ENCODE results near the gene SLC9A4. TPM values are rescaled to one million over a fixed set of nuclear protein-coding genes. Genes with fewer than 3 reads are reported as not detected.

SLC9A4 gene, protein sequence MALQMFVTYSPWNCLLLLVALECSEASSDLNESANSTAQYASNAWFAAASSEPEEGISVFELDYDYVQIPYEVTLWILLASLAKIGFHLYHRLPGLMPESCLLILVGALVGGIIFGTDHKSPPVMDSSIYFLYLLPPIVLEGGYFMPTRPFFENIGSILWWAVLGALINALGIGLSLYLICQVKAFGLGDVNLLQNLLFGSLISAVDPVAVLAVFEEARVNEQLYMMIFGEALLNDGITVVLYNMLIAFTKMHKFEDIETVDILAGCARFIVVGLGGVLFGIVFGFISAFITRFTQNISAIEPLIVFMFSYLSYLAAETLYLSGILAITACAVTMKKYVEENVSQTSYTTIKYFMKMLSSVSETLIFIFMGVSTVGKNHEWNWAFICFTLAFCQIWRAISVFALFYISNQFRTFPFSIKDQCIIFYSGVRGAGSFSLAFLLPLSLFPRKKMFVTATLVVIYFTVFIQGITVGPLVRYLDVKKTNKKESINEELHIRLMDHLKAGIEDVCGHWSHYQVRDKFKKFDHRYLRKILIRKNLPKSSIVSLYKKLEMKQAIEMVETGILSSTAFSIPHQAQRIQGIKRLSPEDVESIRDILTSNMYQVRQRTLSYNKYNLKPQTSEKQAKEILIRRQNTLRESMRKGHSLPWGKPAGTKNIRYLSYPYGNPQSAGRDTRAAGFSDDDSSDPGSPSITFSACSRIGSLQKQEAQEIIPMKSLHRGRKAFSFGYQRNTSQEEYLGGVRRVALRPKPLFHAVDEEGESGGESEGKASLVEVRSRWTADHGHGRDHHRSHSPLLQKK
- 2.2 and 3.2 TPM in 2 replicates for total RNA-seq

DNA sequence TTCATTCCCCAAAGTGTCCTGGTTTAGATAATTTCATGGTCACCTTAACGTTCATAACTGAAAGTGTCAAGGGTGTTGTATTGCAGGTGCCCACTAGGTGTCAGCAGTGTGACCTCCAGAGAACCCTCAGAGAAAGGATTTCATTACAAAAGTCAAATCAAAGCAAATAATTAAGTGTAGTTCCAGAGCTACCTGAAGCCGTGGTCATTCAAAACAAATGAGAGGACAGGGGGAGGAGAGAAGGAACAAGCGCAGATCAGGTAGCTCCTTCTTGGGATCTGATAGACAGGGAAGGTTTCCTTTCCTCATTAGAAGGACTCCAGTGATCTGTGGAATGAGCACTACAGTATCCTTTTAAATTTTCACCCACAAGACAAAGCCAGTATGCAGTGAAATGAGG is at the start of gene SLC9A4:
TSS of gene SLC9A4 (plus strand) at position 207 of the 400 bp plus-strand sequence. CDS start 534 bp downstream, outside the sequence.
- Histone ChIP-seq H3K36me3 (ENCODE audit: control insufficient read depth, insufficient read depth, low read length) (no peaks in the 10 kb centered on the region), H3K4me3 (ENCODE audit: low read depth, low read length) (no peak within 1 kb of the TSS), H3K27me3 (ENCODE audit: control insufficient read depth, insufficient read depth, low read length) (peaks cover 2% of the 10 kb centered on the region)
- DNase-seq (ENCODE audit: low read depth), result no peak
- TF ChIP-seq, protein P1, sequence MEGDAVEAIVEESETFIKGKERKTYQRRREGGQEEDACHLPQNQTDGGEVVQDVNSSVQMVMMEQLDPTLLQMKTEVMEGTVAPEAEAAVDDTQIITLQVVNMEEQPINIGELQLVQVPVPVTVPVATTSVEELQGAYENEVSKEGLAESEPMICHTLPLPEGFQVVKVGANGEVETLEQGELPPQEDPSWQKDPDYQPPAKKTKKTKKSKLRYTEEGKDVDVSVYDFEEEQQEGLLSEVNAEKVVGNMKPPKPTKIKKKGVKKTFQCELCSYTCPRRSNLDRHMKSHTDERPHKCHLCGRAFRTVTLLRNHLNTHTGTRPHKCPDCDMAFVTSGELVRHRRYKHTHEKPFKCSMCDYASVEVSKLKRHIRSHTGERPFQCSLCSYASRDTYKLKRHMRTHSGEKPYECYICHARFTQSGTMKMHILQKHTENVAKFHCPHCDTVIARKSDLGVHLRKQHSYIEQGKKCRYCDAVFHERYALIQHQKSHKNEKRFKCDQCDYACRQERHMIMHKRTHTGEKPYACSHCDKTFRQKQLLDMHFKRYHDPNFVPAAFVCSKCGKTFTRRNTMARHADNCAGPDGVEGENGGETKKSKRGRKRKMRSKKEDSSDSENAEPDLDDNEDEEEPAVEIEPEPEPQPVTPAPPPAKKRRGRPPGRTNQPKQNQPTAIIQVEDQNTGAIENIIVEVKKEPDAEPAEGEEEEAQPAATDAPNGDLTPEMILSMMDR (IDR thresholded peaks at IDR 0.05; ENCODE audit: insufficient read depth, low read length, poor library complexity, severe bottlenecking), result peak; percentile 90

DNA sequence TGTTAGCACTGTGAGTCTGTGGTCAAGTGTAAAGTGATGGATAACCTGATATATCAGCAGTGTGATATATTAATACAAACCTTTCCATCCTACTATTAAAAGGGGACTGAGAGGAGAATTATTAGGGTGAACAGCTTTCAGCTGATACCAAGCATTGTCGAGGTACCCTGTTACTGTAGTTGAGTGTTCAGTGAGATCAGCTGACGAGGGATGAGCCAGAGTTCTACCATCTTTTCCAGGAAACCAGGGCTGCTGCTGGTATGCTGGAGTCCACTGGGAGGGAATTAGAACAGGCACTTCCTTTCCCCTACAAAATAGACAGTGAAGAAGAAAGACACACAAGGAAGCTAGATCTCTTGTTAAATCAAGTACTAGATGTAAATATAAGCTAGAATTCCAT is 49.7 kb upstream of the SLC9A4 start:
- TF ChIP-seq, protein P1 (IDR thresholded peaks at IDR 0.05; ENCODE audit: insufficient read depth, low read length, poor library complexity, severe bottlenecking), result no peak
- Histone ChIP-seq H3K36me3 (ENCODE audit: control insufficient read depth, insufficient read depth, low read length) (no peaks in the 10 kb centered on the region), H3K4me3 (ENCODE audit: low read depth, low read length) (no peak overlapping the region), H3K27me3 (ENCODE audit: control insufficient read depth, insufficient read depth, low read length) (no peaks in the 10 kb centered on the region)
- DNase-seq (ENCODE audit: low read depth), result no peak

DNA sequence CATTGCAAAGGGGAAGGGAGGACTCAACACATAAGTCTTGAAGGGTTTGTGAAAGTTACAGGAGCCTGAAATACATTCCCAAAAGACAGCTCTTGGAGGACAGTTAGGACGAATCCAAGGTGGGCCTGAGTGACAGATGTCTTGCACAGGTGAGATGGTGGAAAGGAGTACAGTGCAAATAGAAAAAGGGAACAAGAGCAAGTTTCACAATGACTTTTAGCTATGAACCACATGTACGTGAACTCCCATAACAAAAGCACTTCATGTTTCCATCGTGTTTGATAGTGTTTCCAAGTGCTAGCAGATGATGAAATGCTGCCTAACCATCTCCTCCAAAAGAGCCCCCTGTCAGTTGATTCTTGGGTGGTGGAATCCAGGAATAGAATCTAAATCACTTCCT is 48.3 kb upstream of the SLC9A4 start:
- Histone ChIP-seq H3K36me3 (ENCODE audit: control insufficient read depth, insufficient read depth, low read length) (no peaks in the 10 kb centered on the region), H3K4me3 (ENCODE audit: low read depth, low read length) (no peak overlapping the region), H3K27me3 (ENCODE audit: control insufficient read depth, insufficient read depth, low read length) (no peaks in the 10 kb centered on the region)
- TF ChIP-seq, protein P1 (IDR thresholded peaks at IDR 0.05; ENCODE audit: insufficient read depth, low read length, poor library complexity, severe bottlenecking), result no peak
- no peak for DNase-seq (ENCODE audit: low read depth)

DNA sequence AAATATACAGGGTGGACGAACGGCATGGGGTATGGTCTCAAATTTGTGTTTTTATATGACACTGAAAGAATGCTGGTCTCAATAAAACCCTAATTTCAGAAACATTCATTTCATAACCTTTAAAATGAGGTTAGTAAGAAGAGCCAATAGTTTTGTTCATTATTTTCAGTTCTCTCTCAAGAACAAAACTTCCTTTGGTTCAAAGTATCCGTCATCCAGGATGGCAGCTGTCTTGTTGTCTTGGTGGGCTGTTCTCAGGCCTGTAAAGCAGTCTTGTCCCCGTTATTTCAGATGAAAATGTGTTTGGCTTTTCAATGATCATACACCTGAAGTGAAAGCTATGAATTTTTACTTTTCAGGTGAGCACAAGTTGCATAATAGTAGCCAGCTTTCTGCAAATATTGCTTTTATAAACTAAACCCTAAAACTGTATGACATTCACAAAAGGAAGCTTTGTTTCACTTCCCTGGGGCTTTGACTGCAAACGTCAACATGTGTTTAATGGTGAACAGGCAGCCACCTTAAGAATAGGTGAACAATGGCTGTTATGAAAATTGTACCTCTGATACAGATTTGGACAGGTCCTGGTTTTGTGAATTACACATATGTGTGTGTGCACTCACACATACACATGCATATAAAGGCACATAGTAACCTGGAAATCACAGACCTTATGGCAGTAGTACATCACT is 47.4 kb upstream of the SLC9A4 start:
- TF ChIP-seq, protein P1 (IDR thresholded peaks at IDR 0.05; ENCODE audit: insufficient read depth, low read length, poor library complexity, severe bottlenecking), result no peak
- Histone ChIP-seq H3K36me3 (ENCODE audit: control insufficient read depth, insufficient read depth, low read length) (no peaks in the 10 kb centered on the region), H3K27me3 (ENCODE audit: control insufficient read depth, insufficient read depth, low read length) (no peaks in the 10 kb centered on the region), H3K4me3 (ENCODE audit: low read depth, low read length) (no peak overlapping the region)
- DNase-seq (ENCODE audit: low read depth), result no peak

DNA sequence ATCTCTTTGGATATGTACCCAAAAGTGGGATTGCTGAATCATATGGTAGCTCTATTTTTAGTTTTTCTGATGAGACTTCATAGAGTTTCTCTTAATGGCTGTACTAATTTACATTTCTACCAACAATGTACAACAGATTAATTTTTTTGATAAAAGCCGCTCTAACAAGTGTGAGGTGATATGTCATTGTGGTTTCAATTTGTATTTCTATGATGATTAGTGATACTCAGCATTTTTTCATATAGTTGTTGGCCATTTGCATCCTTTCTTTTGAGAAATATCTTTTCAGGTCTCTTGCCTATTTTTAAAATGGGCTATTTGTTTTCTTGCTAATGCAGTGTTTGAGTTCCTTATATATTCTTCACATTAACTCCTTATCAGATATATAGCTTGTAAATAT is 45.8 kb upstream of the SLC9A4 start:
- Histone ChIP-seq H3K27me3 (ENCODE audit: control insufficient read depth, insufficient read depth, low read length) (no peaks in the 10 kb centered on the region), H3K36me3 (ENCODE audit: control insufficient read depth, insufficient read depth, low read length) (no peaks in the 10 kb centered on the region), H3K4me3 (ENCODE audit: low read depth, low read length) (no peak overlapping the region)
- TF ChIP-seq, protein P1 (IDR thresholded peaks at IDR 0.05; ENCODE audit: insufficient read depth, low read length, poor library complexity, severe bottlenecking), result no peak
- no peak for DNase-seq (ENCODE audit: low read depth)
